Activated T-helper 1 cell treated with anti-CD3 and anti-CD28 coated beads, Interleukin-2, amount 50 U/mL, for 16 hours (primary cell): Measurements from ENCODE around the gene KANSL1L.

ENCODE experiments used
- DNase-seq, 2 donors: peaks; one replicate each; pipeline ENCODE4 v3.0.0-alpha.2; 2020; ENCODE audit warnings: low read depth in 1 of 2, low spot score in 1 of 2

KANSL1L gene

DNA sequence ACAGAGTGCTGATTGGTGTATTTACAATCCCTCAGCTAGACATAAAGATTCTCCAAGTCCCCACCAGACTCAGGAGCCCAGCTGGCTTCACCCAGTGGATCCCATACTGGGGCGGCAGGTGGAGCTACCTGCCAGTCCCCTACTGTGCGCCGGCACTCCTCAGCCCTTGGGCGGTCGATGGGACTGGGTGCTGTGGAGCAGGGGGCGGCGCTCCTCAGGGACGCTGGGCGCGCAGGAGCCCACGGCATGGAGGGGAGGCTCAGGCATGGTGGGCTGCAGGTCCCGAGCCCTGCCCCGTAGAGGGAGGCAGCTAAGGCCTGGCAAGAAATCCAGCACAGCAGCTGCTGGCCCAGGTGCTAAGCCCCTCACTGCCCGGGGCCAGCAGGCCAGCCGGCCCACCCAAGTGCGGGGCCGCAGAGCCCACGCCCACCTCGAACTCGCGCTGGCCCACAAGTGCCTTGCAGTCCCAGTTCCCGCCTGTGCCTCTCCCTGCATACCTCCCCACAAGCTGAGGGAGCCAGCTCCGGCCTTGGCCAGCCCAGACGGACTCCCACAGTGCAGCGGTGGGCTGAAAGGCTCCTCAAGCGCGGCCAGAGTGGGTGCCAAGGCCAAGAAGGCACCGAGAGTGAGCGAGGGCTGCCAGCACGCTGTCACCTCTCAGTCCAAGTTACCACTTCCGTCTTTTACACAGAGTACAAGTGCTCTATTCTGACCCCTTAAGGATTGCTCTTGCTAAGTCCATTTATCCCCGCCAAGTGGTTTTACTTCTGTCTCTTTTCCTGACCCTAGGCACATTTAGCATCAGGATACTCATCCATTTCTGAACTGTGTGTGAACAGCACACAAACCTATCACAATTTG, 170.5 kb downstream of the KANSL1L start:
- DNase-seq = no peak

DNA sequence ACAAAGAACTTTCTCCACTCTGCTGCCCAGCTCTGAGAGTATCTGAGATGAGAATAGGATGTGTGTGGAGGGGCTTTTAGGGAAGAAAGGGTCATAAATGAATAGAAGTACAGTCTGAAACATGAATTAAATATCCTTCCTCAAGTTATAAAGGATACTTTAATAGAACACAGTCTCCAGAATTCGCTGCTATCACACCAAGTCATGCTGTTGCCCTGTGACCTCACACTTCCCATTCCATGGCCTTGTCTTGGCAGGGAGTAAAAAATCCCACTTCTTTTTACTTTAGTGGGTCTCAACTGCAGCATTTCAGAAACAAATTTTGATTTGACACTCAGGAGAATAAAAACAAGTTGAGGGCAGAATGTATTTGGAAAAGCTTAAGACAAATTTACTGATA, 172.6 kb downstream of the KANSL1L start:
- no peak for DNase-seq

DNA sequence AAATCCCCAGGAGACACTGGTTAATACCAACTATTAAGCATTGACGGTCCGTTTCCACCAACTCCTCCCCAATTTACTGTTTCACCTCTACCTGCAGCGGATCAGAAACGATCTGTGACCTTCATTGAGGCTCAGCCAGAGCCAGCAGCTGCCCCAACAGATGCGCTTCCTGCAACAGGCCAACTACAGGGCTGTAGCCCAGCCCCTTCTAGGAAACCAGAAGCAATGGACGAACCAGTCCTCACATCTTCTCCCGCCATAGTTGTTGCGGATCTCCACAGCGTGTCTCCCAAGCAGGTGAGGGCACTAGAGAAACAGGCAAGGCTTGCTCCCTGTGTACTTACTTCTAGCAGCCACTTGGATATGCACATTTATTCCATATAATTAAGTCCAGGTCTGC, 177.2 kb downstream of the KANSL1L start:
- DNase-seq = no peak

DNA sequence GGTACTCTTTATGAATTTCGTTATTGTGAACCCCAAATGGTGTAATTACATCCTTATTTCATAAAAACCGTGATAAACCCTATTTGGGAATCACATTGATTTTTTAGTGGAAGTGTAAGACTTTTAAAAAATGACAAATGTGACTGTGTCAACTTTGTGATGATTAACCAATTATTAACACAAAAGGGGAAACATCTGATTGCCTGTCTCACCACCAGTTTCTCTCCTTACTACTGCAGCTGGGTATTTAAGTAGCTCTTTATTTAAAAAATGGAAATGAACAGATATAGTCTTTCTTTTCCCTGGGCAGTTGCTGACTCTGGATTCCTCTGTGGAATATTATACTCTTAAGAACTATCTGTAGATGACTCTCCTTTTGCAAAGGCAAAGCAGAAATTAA, 180.4 kb downstream of the KANSL1L start:
- no peak for DNase-seq

DNA sequence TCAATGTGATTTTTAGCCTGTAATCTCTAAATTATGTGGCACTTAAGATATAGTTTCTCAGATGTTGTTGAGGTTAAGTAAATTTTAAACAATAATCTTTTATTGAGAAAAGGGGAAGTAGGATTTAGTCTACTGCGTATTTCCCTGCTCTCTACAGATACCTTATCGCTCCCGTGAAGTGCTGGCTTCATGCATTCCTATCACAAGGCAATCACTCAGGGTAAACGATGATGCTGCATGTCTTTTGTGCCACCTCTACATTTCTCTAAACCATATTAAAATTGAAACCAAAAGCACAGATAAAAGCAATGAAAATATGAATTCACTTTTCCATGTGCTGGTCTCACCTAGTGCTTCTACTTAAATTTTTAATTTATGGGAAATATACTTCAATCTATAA, 183.2 kb downstream of the KANSL1L start:
- no peak for DNase-seq

DNA sequence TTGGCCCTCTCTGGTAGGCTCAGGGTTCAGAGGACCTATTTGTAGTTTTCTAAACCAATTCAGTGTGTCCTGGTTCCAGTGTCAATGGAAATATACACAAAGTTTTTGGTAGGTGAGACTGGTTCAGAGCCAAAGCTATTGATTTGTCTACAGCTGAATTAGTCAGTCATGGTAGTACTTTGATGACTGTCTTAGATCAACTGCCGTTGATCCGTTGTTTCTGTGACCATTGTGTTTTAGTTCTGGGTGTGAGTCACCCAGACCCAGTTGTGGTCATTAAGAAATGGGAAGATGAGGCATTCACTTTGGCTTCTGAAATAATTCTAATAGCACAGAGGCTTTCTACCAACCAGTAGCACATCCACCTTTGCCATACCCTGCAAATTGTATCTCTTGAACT, 184.8 kb downstream of the KANSL1L start:
- no peak for DNase-seq

DNA sequence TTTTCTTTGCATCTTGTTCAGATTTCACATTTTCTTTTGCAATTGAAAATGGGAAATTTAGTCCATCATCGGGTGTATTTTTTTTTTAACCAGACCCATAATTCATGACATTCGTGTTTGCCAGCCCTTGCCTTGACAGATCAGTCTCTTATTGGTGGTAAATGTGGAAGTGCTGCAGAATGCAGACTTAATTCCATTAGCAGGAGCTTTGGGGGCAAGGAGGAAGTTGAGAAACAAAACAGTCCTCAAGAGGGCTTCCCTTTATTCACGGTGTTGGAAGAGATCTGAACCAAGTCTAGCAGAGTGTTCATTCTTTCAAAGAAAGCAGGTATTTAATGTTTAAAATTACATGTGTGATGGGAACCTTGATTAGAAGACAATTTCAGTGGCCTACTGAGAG, 185.3 kb downstream of the KANSL1L start:
- no peak for DNase-seq

DNA sequence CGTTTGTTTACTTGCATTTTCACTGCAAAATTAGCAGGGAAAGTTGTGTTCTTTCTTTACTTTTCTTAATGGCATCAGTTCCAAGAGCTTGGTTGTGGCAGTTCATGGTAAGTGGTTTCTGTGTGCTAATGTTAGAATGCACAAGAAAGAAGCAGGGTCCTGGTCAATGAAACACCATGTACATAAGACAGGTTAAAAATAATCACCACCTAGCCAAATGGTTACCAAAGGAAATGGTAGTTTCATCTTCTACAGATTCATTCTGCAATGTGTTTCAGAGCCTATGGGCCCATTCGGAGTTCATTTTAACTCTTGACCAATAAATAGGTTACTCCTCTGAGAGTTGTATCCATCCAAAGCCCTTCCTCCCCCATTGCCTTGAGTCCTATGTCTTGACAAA, 186.9 kb downstream of the KANSL1L start:
- no peak for DNase-seq

DNA sequence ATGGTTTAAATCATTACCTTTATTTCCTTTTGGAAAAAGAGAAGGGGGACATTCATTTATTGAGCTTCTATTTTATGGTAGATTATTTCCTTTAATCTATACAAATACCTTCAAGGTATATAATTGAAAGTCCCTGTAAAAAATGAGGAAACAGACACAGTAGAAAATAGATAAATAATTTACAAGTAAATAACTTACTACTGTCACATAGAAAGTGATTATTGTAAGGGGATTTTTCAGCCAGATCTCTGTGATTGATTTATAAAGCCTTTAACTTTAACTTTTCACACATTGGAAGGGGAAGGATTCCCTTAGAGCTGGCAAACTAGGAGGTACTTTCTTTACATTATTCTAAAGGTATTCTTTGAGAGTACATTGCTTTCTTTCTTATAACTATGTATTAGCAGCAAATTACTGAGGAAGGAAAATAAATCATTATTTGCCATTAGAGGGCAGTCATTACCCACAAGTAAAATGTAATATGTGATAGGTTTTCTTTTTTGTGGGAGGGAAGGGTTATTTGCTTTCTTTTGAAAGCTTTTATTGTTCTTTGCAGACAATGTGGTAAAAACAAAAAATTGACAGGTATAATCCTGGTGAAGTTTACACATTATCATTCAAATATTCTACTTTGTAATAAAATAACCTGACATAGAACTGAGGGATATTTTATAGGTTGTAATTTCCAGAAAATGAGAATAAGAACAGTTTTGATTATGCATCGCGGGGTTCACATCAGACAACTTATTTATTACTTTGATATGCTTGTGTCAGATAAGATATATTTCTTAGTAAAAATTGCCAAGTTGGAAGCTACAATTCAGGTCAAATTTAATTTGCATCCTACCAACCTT, 193.6 kb downstream of the KANSL1L start:
- no peak for DNase-seq

DNA sequence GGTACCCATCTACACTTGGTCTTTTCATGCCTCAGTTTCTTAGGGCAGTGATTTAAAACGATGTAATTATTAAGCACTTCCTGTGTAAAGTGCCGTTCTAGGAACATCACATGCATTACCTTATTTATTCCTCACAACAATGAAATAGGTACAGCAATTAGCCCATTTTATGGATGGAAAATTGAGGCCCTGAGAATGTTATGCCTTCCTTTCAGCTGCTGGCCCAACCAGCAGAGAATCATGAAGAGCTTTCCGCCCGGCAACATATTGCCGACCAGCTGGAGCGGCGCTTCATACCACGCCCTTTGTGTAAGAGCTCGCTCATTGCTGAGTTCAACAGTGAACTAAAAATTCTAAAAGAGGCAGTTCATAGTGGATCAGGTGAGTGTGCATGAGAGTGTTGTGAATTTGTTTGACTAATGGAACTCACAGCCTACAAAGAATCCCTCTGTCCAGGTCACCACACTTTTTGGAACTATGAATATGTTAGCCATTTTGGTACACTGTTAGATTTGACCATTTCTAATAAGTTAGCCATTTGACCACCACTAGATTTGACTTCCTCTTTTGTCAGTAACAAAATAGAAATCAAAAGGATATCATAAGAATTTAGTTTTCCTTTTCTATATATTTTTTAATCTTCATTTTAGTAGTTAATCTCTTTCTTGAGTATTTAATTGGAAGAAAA, 194.4 kb downstream of the KANSL1L start:
- no peak for DNase-seq

DNA sequence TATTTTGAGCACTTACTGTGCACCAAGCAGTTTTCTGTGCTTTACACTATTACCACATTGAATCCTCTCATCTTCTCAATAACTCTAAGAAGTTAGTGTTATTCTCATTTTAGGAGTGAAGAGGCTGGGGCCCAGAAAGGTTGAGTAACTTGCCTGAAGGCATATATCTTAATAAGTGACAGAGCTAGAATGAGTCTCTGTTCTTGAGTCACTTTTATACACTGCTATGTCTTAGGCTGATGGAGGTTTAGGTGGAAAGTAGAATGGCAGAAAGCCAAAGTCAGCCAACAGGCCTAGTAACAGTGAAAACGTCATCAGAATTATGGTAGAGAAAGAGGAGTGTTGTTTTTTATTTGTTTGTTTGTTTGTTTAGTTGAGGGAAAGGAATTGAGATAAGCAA, 196.6 kb downstream of the KANSL1L start:
- no peak for DNase-seq

DNA sequence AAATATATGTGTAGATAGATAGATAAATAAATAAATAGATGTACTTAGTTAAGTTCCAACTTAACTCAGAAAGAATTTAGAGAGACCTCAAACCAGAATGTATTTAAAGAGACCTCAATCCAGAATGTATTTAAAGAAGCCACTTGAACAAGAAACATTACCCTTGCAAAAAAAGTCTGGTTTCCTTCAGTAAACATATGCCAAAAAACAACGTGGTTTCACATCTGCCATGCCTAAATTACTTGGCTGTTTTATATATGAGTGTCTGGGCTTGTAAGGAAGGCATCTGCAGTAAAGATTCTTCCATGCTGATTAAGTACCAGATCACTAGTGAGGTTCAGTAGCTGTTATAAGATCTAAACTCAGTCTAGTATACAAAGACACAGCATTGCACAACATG, 197.9 kb downstream of the KANSL1L start:
- no peak for DNase-seq
